Astrocyte of the spinal cord (primary cell): Measurements from ENCODE around the gene TRMT44.
"Not testable (repeated sequence)": the region's sequence is repeated elsewhere in the genome, so short reads cannot be mapped to it uniquely, and the experiment has no call there.

Source experiments
- DNase-seq: peaks from one replicate; pipeline ENCODE4 v3.0.0; 2011; ENCODE audit warnings: low read depth, low spot score
- H3K4me3 ChIP-seq: 2 replicates; pipeline ENCODE4 v1.5.1; 2011; ENCODE audit warnings: low read depth, mild to moderate bottlenecking, low read length, moderate library complexity
- CTCF ChIP-seq: IDR thresholded peaks from 2 replicates; pipeline ENCODE4 v1.5.1; 2012; ENCODE audit warnings: low read depth, mild to moderate bottlenecking, low read length, inconsistent platforms
- in situ Hi-C: cut with HindIII; loops from 2 replicates; pipeline ENCODE4 v1.10.0; 2017; ENCODE audit warnings: low sequenced_read_pairs

TRMT44 gene

DNA sequence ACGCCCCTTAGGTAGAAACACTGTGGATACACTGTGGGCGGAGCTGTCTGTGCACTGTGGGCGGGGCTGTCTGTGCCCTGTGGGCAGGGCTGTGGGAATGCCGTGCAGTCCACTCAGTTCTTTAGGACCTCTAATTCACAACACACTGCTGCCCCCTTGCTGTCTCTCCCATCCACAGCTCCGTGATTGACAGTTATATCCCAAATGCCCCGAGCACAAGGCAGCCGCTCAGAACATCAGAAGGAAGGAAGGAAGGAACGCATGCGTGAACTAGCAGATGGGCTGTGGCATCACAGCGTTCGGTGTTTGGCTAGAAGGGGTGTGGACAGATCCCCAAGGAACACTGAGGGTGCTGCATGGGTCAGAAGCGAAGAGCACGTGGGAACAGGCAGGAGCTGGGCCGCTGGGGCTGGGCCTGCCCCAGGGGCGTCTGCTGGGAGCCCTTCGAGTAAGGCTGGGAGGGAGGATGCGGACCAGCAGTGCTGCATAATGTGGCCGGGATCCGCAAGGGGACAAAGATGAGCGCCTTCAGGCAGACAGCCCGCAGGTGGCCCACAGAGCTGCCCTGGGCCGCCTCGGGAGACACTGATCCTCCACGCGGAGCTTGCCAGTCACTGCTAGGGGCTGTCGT is 29.8 kb upstream of the TRMT44 start:
- in situ Hi-C loops: no loop called here
- peak; percentile 42 for TF ChIP-seq CTCF
- no peak overlapping the region for H3K4me3 ChIP-seq
- peak; percentile 59 for DNase-seq

GRCh38 chr4:8411351-8412180 is 29.0 kb upstream of the TRMT44 start:
- DNase-seq: no peak
- TF ChIP-seq CTCF: no peak
- in situ Hi-C loops: no loop called here
- H3K4me3 ChIP-seq: no peak overlapping the region

DNA sequence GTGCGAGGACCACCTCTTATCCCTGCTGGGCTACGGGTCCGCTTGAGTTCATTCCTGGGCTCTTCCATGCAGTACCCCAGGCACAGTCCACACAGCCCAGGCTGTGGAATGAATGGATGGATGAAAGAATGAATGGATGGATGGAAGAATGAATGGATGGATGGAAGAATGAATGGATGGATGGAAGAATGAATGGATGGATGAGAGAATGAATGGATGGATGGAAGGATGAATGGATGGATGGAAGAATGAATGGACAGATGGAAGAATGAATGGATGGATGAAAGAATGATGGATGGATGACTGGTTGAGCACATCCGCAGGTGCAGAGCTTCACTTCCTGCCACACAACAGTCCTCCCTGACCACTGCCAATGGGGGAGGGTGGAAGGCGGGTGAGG is 28.3 kb upstream of the TRMT44 start:
- in situ Hi-C loops: no loop called here
- DNase-seq: no peak
- no peak overlapping the region for H3K4me3 ChIP-seq
- TF ChIP-seq CTCF: no peak

DNA sequence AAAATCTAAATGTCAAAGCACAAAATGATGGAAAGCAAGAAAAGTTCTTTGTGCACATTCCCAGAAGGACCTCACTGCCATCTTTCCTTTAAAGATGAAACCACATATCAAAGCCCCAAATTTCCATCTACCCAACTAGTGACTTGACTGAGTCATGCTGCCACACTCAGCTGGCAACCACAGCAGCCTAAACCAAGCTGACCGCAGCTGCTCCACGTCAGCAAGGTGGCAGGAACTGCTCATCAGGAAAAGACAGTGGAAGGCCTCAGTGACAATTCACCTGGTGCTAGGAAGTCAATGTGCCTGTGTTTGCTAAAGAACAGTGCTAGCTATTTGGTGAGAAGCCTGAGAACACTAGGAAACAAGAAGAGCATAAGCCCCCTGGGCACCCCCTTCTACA is 26.2 kb upstream of the TRMT44 start:
- no peak for DNase-seq

DNA sequence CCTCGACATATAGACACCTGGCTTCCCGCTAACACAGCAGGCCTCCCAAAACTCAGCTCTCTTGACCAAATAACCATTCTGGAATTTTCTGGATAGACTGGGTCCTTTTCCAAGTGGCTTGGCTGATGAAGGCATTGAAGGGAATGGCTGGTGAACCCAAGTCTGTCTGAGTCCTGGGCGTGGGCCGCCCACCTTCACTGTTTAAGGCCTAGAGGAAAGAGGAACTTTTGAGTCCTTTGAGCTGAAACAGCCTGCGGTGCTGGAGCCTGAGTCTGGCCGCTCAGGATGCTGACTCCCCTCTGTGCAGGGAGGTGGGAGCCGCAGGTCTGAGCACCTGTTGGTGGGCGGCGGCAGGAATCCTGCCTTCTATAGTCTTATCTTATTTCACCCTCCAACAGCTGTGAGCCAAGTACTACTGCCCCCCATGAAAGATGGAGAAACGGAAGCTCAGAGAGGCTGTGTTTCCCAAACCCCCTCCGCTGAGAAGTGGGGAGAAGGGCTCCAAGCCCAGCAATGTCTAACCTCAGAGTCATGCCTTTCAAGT is 23.4 kb upstream of the TRMT44 start:
- in situ Hi-C loops: no loop called here
- no peak overlapping the region for H3K4me3 ChIP-seq
- no peak for DNase-seq
- TF ChIP-seq CTCF: no peak

More for the DNA sequence above, 26.2 kb upstream of the TRMT44 start:
- H3K4me3 ChIP-seq: no peak overlapping the region
- no peak for TF ChIP-seq CTCF
- in situ Hi-C loops: no loop called here

DNA sequence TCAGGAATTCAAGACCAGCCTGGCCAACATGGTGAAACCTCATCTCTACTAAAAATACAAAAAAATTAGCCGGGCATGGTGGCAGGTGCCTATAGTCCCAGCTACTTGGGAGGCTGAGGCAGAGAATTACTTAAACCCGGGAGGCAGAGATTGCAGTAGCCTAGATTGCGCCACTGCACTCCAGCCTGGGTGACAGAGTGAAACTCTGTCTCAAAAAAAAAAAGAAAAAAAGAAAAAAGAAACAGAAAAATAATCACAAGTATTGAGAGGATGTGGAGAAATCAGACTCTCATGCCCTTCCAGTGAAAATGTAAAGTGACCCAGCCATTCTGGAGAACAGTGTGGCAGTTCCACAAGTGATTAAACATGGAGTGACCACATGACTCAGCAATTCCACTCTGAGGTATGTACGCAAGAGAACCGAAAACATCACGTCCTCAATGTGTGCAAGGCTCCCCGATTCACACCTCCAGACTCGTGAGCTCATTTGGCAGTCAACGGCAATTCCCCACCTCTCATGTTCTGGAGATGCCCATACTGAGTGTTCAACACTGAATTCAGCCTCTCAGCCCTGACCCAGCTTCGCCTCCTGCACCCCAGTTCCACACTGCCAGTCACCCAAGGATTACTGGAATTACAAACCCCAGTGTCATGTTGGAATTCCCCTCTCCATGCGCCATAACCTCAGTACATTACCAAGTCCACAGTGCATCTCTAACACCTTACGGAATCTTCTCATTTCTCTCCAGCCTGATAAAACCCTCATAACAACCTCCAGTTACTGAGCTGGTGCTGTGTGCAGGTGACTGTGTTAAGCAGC is 21.1 kb upstream of the TRMT44 start:
- no peak for DNase-seq
- H3K4me3 ChIP-seq: no peak overlapping the region

GRCh38 chr4:8420151-8420550 is 20.4 kb upstream of the TRMT44 start:
- DNase-seq, in situ Hi-C loops, H3K4me3 ChIP-seq: not testable (repeated sequence)

More for the DNA sequence above, 21.1 kb upstream of the TRMT44 start:
- in situ Hi-C loops: no loop called here
- no peak for TF ChIP-seq CTCF
